ENCODE results near the gene TDRD9. TPM values are rescaled to one million over a fixed set of nuclear protein-coding genes. Genes with fewer than 3 reads are reported as not detected.

The TDRD9 gene
- total RNA-seq, 2 experiments from 2014 or later: 1.2 to 1.6 TPM

GRCh38 chr14:104086661-104087461, 158.6 kb downstream of the TDRD9 start:
- intact Hi-C loops (cut with micrococcal nuclease): no loop called here
- H3K36me3 Mint-ChIP-seq (ENCODE audit: low read depth): no peaks in the 10 kb centered on the region
- no peak for DNase-seq
- CTCF ChIA-PET: interaction anchor here (1.2 to 2.1 kb wide), 3 partner anchors 9 to 45 kb away, joined by 3 to 9 read pairs (median 4); no protein-coding TSS in a partner anchor
- POLR2A ChIA-PET: no interaction called here
- ATAC-seq: no peak
- H3K9me3 Mint-ChIP-seq: no peaks in the 10 kb centered on the region
- peaks cover 12% of the 10 kb centered on the region for H3K27me3 Mint-ChIP-seq
- no peak overlapping the region for H3K4me3 Mint-ChIP-seq
- TF ChIP-seq CTCF (IDR thresholded peaks at IDR 0.05): no peak
- peaks cover 3% of the 10 kb centered on the region for H3K4me1 Mint-ChIP-seq (ENCODE audit: low read depth)
- H3K27ac Mint-ChIP-seq: no peak overlapping the region

GRCh38 chr14:104087505-104087904, 159.2 kb downstream of the TDRD9 start:
- Mint-ChIP-seq H3K36me3 (ENCODE audit: low read depth) (no peaks in the 10 kb centered on the region), H3K27ac (no peak overlapping the region), H3K27me3 (peaks cover 12% of the 10 kb centered on the region), H3K4me3 (no peak overlapping the region), H3K9me3 (no peaks in the 10 kb centered on the region), H3K4me1 (ENCODE audit: low read depth) (peaks cover 3% of the 10 kb centered on the region)
- ATAC-seq: no peak
- ChIA-PET POLR2A (no interaction called here), CTCF (interaction anchor here (1.4 to 2.1 kb wide), 2 partner anchors 10 to 44 kb away, joined by 4 to 9 read pairs; no protein-coding TSS in a partner anchor)
- intact Hi-C loops (cut with micrococcal nuclease): no loop called here
- no peak for DNase-seq
- no peak for TF ChIP-seq CTCF (IDR thresholded peaks at IDR 0.05)

GRCh38 chr14:104087981-104088850, 160.0 kb downstream of the TDRD9 start:
- CTCF ChIA-PET: interaction anchor here (1.4 to 2.1 kb wide), 2 partner anchors 11 to 44 kb away, joined by 4 to 9 read pairs; no protein-coding TSS in a partner anchor
- no peak for TF ChIP-seq CTCF (IDR thresholded peaks at IDR 0.05)
- POLR2A ChIA-PET: no interaction called here
- no peak for DNase-seq
- H3K36me3 Mint-ChIP-seq (ENCODE audit: low read depth): no peaks in the 10 kb centered on the region
- no peak overlapping the region for H3K27ac Mint-ChIP-seq
- intact Hi-C loops (cut with micrococcal nuclease): no loop called here
- H3K27me3 Mint-ChIP-seq: peaks cover 12% of the 10 kb centered on the region
- no peak for ATAC-seq
- H3K4me1 Mint-ChIP-seq (ENCODE audit: low read depth): peaks cover 3% of the 10 kb centered on the region
- no peaks in the 10 kb centered on the region for H3K9me3 Mint-ChIP-seq
- no peak overlapping the region for H3K4me3 Mint-ChIP-seq

GRCh38 chr14:104090071-104090748, 162.0 kb downstream of the TDRD9 start:
- no peak for TF ChIP-seq CTCF (IDR thresholded peaks at IDR 0.05)
- H3K9me3 Mint-ChIP-seq: no peaks in the 10 kb centered on the region
- DNase-seq (no peak), ATAC-seq (no peak)
- H3K4me1 Mint-ChIP-seq (ENCODE audit: low read depth): peaks cover 3% of the 10 kb centered on the region
- H3K27me3 Mint-ChIP-seq: peaks cover 7% of the 10 kb centered on the region
- ChIA-PET CTCF (interaction anchor here (0.6 kb wide), 1 partner anchor 121 kb away, joined by 3 read pairs; no protein-coding TSS in a partner anchor), POLR2A (no interaction called here)
- H3K36me3 Mint-ChIP-seq (ENCODE audit: low read depth): no peaks in the 10 kb centered on the region
- no peak overlapping the region for H3K27ac Mint-ChIP-seq
- no peak overlapping the region for H3K4me3 Mint-ChIP-seq
- intact Hi-C loops (cut with micrococcal nuclease): no loop called here

Data from activated CD8-positive, alpha-beta T cell treated with anti-CD3 and anti-CD28 coated beads for 36 hours (primary cell).